ENCODE results near the gene COMMD2. TPM values are rescaled to one million over a fixed set of nuclear protein-coding genes. Genes with fewer than 3 reads are reported as not detected.

Gene COMMD2
- total and polyA plus RNA-seq, 8 donors: 4.4 to 19.2 (median 12.2) TPM

- Histone ChIP-seq H3K27me3 (no peaks in the 10 kb centered on the region), H3K4me1 (no peaks in the 10 kb centered on the region), H3K27ac (no peak overlapping the region), H3K4me3 (no peak overlapping the region), H3K9me3 (no peaks in the 10 kb centered on the region), H3K36me3 (no peaks in the 10 kb centered on the region)
- FAIRE-seq (no peak), ATAC-seq (no peak), DNase-seq (no peak)
- intact Hi-C loops (cut with DNase I): no loop called here
- no peak for TF ChIP-seq CTCF (IDR thresholded peaks at IDR 0.05)
- 78 to 80% methylated on average over 1 of the region's 1 CpG for WGBS, 2 donors
Observed at GRCh38 chr3:149764302-149764701, 12.0 kb upstream of the COMMD2 start.

GRCh38 chr3:149763565-149764195 is 11.4 kb upstream of the COMMD2 start:
- Histone ChIP-seq H3K4me1 (no peaks in the 10 kb centered on the region), H3K9me3 (no peaks in the 10 kb centered on the region), H3K27ac (no peak overlapping the region), H3K4me3 (no peak overlapping the region), H3K27me3 (no peaks in the 10 kb centered on the region), H3K36me3 (no peaks in the 10 kb centered on the region)
- no peak for TF ChIP-seq CTCF (IDR thresholded peaks at IDR 0.05)
- FAIRE-seq (no peak), DNase-seq (no peak), ATAC-seq (no peak)
- intact Hi-C loops (cut with DNase I): no loop called here
- WGBS, 2 donors: 51 to 62% methylated on average over 3 of the region's 3 CpGs

- intact Hi-C loops (cut with DNase I): no loop called here
- H3K27me3 ChIP-seq: no peaks in the 10 kb centered on the region
- H3K36me3 ChIP-seq: no peaks in the 10 kb centered on the region
- no peak for DNase-seq
- H3K4me1 ChIP-seq: peaks cover 0 to 8% (median 3%) of the 10 kb centered on the region in 3 donors
- H3K27ac ChIP-seq: no peak overlapping the region
- TF ChIP-seq CTCF (IDR thresholded peaks at IDR 0.05): no peak
- H3K4me3 ChIP-seq: no peak overlapping the region
- ATAC-seq: no peak
- no peaks in the 10 kb centered on the region for H3K9me3 ChIP-seq
- FAIRE-seq: no peak
Observed at GRCh38 chr3:149753717-149754116, 1.4 kb upstream of the COMMD2 start.

GRCh38 chr3:149752788-149753136 is 473 bp upstream of the COMMD2 start:
- H3K27me3 ChIP-seq: no peaks in the 10 kb centered on the region
- H3K27ac ChIP-seq: peak overlapping the region in 2 of 4 donors; percentile 37 to 45
- no peaks in the 10 kb centered on the region for H3K36me3 ChIP-seq
- FAIRE-seq: no peak
- TF ChIP-seq CTCF (IDR thresholded peaks at IDR 0.05): no peak
- H3K4me3 ChIP-seq: peak overlapping the region; percentile 64 to 87 (median 79)
- H3K4me1 ChIP-seq: peaks cover 0 to 8% (median 3%) of the 10 kb centered on the region in 3 donors
- no peak for ATAC-seq
- no peak for DNase-seq
- intact Hi-C loops (cut with DNase I): no loop called here
- H3K9me3 ChIP-seq: no peaks in the 10 kb centered on the region

- no peak for FAIRE-seq
- no peaks in the 10 kb centered on the region for H3K27me3 ChIP-seq
- H3K27ac ChIP-seq: no peak overlapping the region
- H3K4me3 ChIP-seq: peak overlapping the region; percentile 64 to 87 (median 79)
- no peaks in the 10 kb centered on the region for H3K9me3 ChIP-seq
- H3K4me1 ChIP-seq: peaks cover 0 to 8% (median 3%) of the 10 kb centered on the region in 3 donors
- no peak for TF ChIP-seq CTCF (IDR thresholded peaks at IDR 0.05)
- peak in 2 of 4 donors; percentile 19 to 43 for ATAC-seq
- no peaks in the 10 kb centered on the region for H3K36me3 ChIP-seq
- intact Hi-C loops (cut with DNase I): no loop called here
- WGBS, 2 donors: 4% methylated on average over 4 of the region's 4 CpGs
- no peak for DNase-seq
Observed at GRCh38 chr3:149751551-149751950, 738 bp downstream of the COMMD2 start.

Data from pancreas (tissue), 10 donors.